Vagina (tissue), 2 donors: ENCODE results near the gene LRRC10.

Experiments
- POLR2A ChIP-seq, 2 donors: fragments of 450-650 bp; IDR thresholded peaks; one replicate each; pipeline ENCODE4 v1.6.1; 2017; ENCODE audit warnings: antibody characterized with exemption in 2 of 2, mild to moderate bottlenecking in 2 of 2, moderate library complexity in 2 of 2
- TF ChIP-seq, protein P1 (sequence below), 3 experiments: fragments of 450-650 bp in 2 of 3; fragments of 200-600 bp in 1 of 3; sonication (generic) in 1 of 3; IDR thresholded peaks; one replicate each; pipeline ENCODE4 v1.5.1; 2017 to 2019; ENCODE audit warnings: antibody characterized with exemption in 3 of 3, mild to moderate bottlenecking in 2 of 3, moderate library complexity in 2 of 3

DNA sequence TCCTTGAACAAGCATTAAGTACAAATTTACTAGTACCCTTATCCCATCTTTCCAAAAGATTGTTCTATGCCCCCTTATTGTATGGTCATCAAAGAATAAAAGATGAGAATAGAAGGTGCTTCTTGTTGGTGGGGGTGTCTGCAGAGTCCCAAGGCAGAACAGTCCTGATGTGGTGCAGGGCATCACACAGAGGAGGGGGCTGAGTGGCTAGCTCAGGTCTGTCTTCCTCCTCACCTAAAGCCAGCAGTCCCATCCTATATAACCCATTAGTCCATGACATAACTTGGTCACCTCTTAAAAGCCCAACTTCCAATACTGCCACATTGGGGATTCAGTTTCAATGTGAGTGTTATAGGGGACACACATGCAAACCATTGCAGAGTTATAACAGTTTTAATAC lies 9.9 kb downstream of the LRRC10 start:
- TF ChIP-seq, protein P1, sequence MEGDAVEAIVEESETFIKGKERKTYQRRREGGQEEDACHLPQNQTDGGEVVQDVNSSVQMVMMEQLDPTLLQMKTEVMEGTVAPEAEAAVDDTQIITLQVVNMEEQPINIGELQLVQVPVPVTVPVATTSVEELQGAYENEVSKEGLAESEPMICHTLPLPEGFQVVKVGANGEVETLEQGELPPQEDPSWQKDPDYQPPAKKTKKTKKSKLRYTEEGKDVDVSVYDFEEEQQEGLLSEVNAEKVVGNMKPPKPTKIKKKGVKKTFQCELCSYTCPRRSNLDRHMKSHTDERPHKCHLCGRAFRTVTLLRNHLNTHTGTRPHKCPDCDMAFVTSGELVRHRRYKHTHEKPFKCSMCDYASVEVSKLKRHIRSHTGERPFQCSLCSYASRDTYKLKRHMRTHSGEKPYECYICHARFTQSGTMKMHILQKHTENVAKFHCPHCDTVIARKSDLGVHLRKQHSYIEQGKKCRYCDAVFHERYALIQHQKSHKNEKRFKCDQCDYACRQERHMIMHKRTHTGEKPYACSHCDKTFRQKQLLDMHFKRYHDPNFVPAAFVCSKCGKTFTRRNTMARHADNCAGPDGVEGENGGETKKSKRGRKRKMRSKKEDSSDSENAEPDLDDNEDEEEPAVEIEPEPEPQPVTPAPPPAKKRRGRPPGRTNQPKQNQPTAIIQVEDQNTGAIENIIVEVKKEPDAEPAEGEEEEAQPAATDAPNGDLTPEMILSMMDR (IDR thresholded peaks at IDR 0.05) = no peak
- TF ChIP-seq POLR2A (IDR thresholded peaks at IDR 0.05) = no peak
